Measurements from ENCODE around the gene UNC5C.

DNA sequence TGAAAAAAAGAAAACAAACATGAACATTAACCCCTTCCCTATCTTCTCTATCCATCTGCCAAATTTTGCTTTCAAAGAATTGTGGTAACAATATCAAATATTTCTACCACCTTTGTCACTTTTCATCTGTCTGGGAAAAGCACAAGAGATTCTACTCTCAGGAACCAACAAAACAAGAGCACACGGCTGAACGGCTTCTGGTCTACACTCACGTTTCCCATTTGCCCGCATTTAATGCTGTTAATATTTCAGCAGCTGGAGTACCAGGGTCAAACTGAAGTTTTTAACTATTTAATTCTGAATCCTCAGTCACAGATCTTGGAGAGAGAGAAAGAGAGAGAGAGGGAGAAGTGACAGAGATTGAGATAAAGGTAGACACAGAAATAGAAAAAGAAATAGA lies 91.4 kb downstream of the UNC5C start:
- TF ChIP-seq NFRKB (IDR thresholded peaks at IDR 0.05) (no peak), ARNT (IDR thresholded peaks at IDR 0.05) (no peak), FOXK2 (IDR thresholded peaks at IDR 0.05) (no peak), TARDBP (IDR thresholded peaks at IDR 0.05) (no peak), SP1 (IDR thresholded peaks at IDR 0.05) (no peak), BHLHE40 (IDR thresholded peaks at IDR 0.05; ENCODE audit: borderline replicate concordance) (no peak), ELF4 (IDR thresholded peaks at IDR 0.05) (no peak), FOXM1 (IDR thresholded peaks at IDR 0.05; ENCODE audit: borderline replicate concordance) (no peak), ZNF384 (IDR thresholded peaks at IDR 0.05) (no peak), FOXA1 (IDR thresholded peaks at IDR 0.05) (no peak), SUZ12 (IDR thresholded peaks at IDR 0.05) (no peak), LEF1 (IDR thresholded peaks at IDR 0.05; ENCODE audit: borderline replicate concordance) (no peak)
- TF ChIP-seq, protein P1, sequence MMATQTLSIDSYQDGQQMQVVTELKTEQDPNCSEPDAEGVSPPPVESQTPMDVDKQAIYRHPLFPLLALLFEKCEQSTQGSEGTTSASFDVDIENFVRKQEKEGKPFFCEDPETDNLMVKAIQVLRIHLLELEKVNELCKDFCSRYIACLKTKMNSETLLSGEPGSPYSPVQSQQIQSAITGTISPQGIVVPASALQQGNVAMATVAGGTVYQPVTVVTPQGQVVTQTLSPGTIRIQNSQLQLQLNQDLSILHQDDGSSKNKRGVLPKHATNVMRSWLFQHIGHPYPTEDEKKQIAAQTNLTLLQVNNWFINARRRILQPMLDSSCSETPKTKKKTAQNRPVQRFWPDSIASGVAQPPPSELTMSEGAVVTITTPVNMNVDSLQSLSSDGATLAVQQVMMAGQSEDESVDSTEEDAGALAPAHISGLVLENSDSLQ (IDR thresholded peaks at IDR 0.05), result no peak

All from HEK293T (cell line).